GM23248 (cell line): ENCODE data around the gene MARCHF4. TPM values are rescaled to one million over a fixed set of nuclear protein-coding genes. Genes with fewer than 3 reads are reported as not detected.

Experiments
- DNase-seq: peaks from one replicate; pipeline ENCODE4 v3.0.0-alpha.2; 2015
- H2AFZ ChIP-seq: fragments of 200-600 bp; sonication (generic); 2 replicates; pipeline ENCODE4 v1.6.1; 2016; ENCODE audit warnings: antibody characterized with exemption
- H3F3A ChIP-seq: fragments of 200-600 bp; sonication (generic); 2 replicates; pipeline ENCODE4 v1.6.1; 2016; ENCODE audit warnings: mild to moderate bottlenecking, antibody characterized with exemption, mixed run types; ENCODE audit not compliant: insufficient read depth
- H3K27ac ChIP-seq: fragments of 200-600 bp; sonication (generic); 2 replicates; pipeline ENCODE4 v1.5.1; 2016; ENCODE audit warnings: mild to moderate bottlenecking
- H3K27me3 ChIP-seq: fragments of 200-600 bp; sonication (generic); replicated peaks from 2 replicates; pipeline ENCODE4 v1.6.1; 2016; ENCODE audit warnings: mild to moderate bottlenecking; ENCODE audit not compliant: insufficient read depth
- H3K36me3 ChIP-seq: fragments of 200-600 bp; sonication (generic); 2 replicates; pipeline ENCODE4 v1.6.1; 2016; ENCODE audit warnings: low read depth, mild to moderate bottlenecking
- H3K4me1 ChIP-seq: fragments of 200-600 bp; sonication (generic); 2 replicates; pipeline ENCODE4 v1.6.1; 2016; ENCODE audit warnings: mild to moderate bottlenecking; ENCODE audit not compliant: insufficient read depth
- H3K4me2 ChIP-seq: fragments of 200-600 bp; sonication (generic); one replicate; pipeline ENCODE4 v1.6.1; 2016; ENCODE audit warnings: mild to moderate bottlenecking; ENCODE audit not compliant: unreplicated experiment
- H3K4me3 ChIP-seq: fragments of 200-600 bp; sonication (generic); 2 replicates; pipeline ENCODE4 v1.5.1; 2016; ENCODE audit warnings: mild to moderate bottlenecking
- H3K79me2 ChIP-seq: fragments of 200-600 bp; sonication (generic); 2 replicates; pipeline ENCODE4 v1.6.1; 2016; ENCODE audit warnings: mild to moderate bottlenecking; ENCODE audit not compliant: insufficient read depth
- H3K9ac ChIP-seq: fragments of 200-600 bp; sonication (generic); 2 replicates; pipeline ENCODE4 v1.6.1; 2016; ENCODE audit warnings: mild to moderate bottlenecking
- H3K9me2 ChIP-seq: fragments of 200-600 bp; sonication (generic); 2 replicates; pipeline ENCODE4 v1.6.1; 2016; ENCODE audit warnings: mixed run types, mild to moderate bottlenecking, moderate library complexity; ENCODE audit not compliant: insufficient read depth
- H3K9me3 ChIP-seq: fragments of 200-600 bp; sonication (generic); one replicate; pipeline ENCODE4 v1.6.1; 2017; ENCODE audit warnings: low read depth
- H4K20me1 ChIP-seq: fragments of 200-600 bp; sonication (generic); 2 replicates; pipeline ENCODE4 v1.6.0; 2016; ENCODE audit not compliant: insufficient read depth
- EZH2 ChIP-seq: fragments of 200-600 bp; sonication (generic); IDR thresholded peaks from 2 replicates; pipeline ENCODE4 v1.6.1; 2018; ENCODE audit warnings: antibody characterized with exemption, mild to moderate bottlenecking; ENCODE audit not compliant: insufficient read depth, poor library complexity, severe bottlenecking
- EZH2phosphoT487 ChIP-seq: fragments of 200-600 bp; sonication (generic); IDR thresholded peaks from 2 replicates; pipeline ENCODE4 v1.6.1; 2018; ENCODE audit warnings: antibody characterized with exemption, moderate library complexity, mild to moderate bottlenecking, low read depth; ENCODE audit not compliant: insufficient read depth
- WGBS, 2 experiments: methylation state at CpG; one replicate each; pipeline ENCODE4 v1.1.6; 2015 to 2017; ENCODE audit warnings: low lambda C conversion rate in 2 of 2, low coverage in 1 of 2; ENCODE audit errors: missing lambda C conversion rate in 2 of 2; 5-methylcytosine and 5-hydroxymethylcytosine counted together
- in situ Hi-C: fragments of 300-500 bp; cut with MboI; formaldehyde crosslinking; loops from 2 replicates; pipeline ENCODE4 v1.15.0; 2020
- polyA plus RNA-seq: library from polyadenylated mRNA; unstranded; fragments of >200 nt; fragmentation: Nextera tagmentation; extraction: Ambion mirVana; gene quantifications from 2 replicates; pipeline ENCODE4 v1.2.1, GENCODE V29; 2016
- total RNA-seq: library from RNA; depleted of rRNA; stranded (reverse); fragments of >200 nt; shearing (Covaris generic); gene quantifications from 2 replicates; pipeline ENCODE4 v1.2.3, GENCODE V29; 2014

MARCHF4 gene
- total and polyA plus RNA-seq, 2 experiments from 2014 or later = 7.8 to 14.5 TPM

GRCh38 chr2:216363221-216363620 is 9.1 kb downstream of the MARCHF4 start:
- Histone ChIP-seq H3K4me2 (no peak overlapping the region), H3K9me3 (no peaks in the 10 kb centered on the region), H3K79me2 (peaks cover 99% of the 10 kb centered on the region), H2AFZ (no peak overlapping the region), H3K27ac (no peak overlapping the region), H3K9me2 (no peaks in the 10 kb centered on the region), H3K9ac (no peak overlapping the region), H3K36me3 (peaks cover 9% of the 10 kb centered on the region; the same call in 1 of the 2 replicates), H3F3A (peaks cover 4% of the 10 kb centered on the region; the same call in 1 of the 2 replicates), H3K4me1 (peaks cover 19% of the 10 kb centered on the region), H3K27me3 (no peaks in the 10 kb centered on the region), H3K4me3 (no peak overlapping the region), H4K20me1 (peaks cover 7% of the 10 kb centered on the region; the same call in 1 of the 2 replicates)
- TF ChIP-seq EZH2phosphoT487 (no peak), EZH2 (no peak)
- in situ Hi-C loops = no loop called here
- WGBS, 2 experiments = 95 to 96% methylated on average over 3 of the region's 3 CpGs
- DNase-seq = no peak

GRCh38 chr2:216362730-216363129 is 9.6 kb downstream of the MARCHF4 start:
- peak; percentile 27 for DNase-seq
- peaks cover 99% of the 10 kb centered on the region for H3K79me2 ChIP-seq

GRCh38 chr2:216355711-216356110 is 16.6 kb downstream of the MARCHF4 start:
- H3K4me3 ChIP-seq = no peak overlapping the region
- no peak overlapping the region for H3K27ac ChIP-seq
- no peak overlapping the region for H3K4me2 ChIP-seq
- in situ Hi-C loops = no loop called here
- peaks cover 5% of the 10 kb centered on the region for H3K4me1 ChIP-seq
- WGBS, 2 experiments = 77 to 93% methylated on average over 2 of the region's 2 CpGs
- no peak overlapping the region for H2AFZ ChIP-seq
- no peaks in the 10 kb centered on the region for H3K9me2 ChIP-seq
- TF ChIP-seq EZH2 (no peak), EZH2phosphoT487 (no peak)
- H3K9ac ChIP-seq = no peak overlapping the region
- no peaks in the 10 kb centered on the region for H4K20me1 ChIP-seq
- peaks cover 8% of the 10 kb centered on the region; the same call in 1 of the 2 replicates for H3K36me3 ChIP-seq
- DNase-seq = no peak
- H3K9me3 ChIP-seq = no peaks in the 10 kb centered on the region
- 0 out of 2 replicates have a peak, but pooled peaks cover 3% of the 10 kb centered on the region for H3F3A ChIP-seq
- H3K27me3 ChIP-seq = no peaks in the 10 kb centered on the region
- H3K79me2 ChIP-seq = peaks cover 96% of the 10 kb centered on the region

More at GRCh38 chr2:216362730-216363129, 9.6 kb downstream of the MARCHF4 start:
- Histone ChIP-seq H3F3A (peaks cover 4% of the 10 kb centered on the region; the same call in 1 of the 2 replicates), H2AFZ (no peak overlapping the region), H3K9me3 (no peaks in the 10 kb centered on the region), H3K9ac (no peak overlapping the region), H3K27ac (no peak overlapping the region), H3K4me3 (no peak overlapping the region), H3K4me1 (peaks cover 14% of the 10 kb centered on the region), H3K36me3 (peaks cover 9% of the 10 kb centered on the region; the same call in 1 of the 2 replicates), H3K9me2 (no peaks in the 10 kb centered on the region), H4K20me1 (peaks cover 7% of the 10 kb centered on the region; the same call in 1 of the 2 replicates), H3K4me2 (peak overlapping the region; percentile 7), H3K27me3 (no peaks in the 10 kb centered on the region)
- 37 to 40% methylated on average over 2 of the region's 2 CpGs for WGBS, 2 experiments
- TF ChIP-seq EZH2phosphoT487 = no peak
- TF ChIP-seq EZH2 = no peak
- in situ Hi-C loops = no loop called here

GRCh38 chr2:216354306-216354705 is 18.0 kb downstream of the MARCHF4 start:
- Histone ChIP-seq H3K9ac (no peak overlapping the region), H3K9me3 (no peaks in the 10 kb centered on the region), H3K36me3 (no peaks in the 10 kb centered on the region), H3K4me2 (no peak overlapping the region), H3K27me3 (no peaks in the 10 kb centered on the region), H2AFZ (no peak overlapping the region), H3K9me2 (no peaks in the 10 kb centered on the region), H3K4me3 (no peak overlapping the region), H3F3A (peaks cover 11% of the 10 kb centered on the region; the same call in 1 of the 2 replicates), H3K27ac (no peak overlapping the region), H4K20me1 (no peaks in the 10 kb centered on the region), H3K79me2 (peaks cover 95% of the 10 kb centered on the region), H3K4me1 (peaks cover 15% of the 10 kb centered on the region)
- in situ Hi-C loops = no loop called here
- WGBS, 2 experiments = 43 to 53% methylated on average over 4 of the region's 4 CpGs
- no peak for TF ChIP-seq EZH2phosphoT487
- no peak for TF ChIP-seq EZH2
- DNase-seq = peak; percentile 58
